C4-2B (cell line): ENCODE data around the gene INIP.
"Not testable (repeated sequence)": the region's sequence is repeated elsewhere in the genome, so short reads cannot be mapped to it uniquely, and the experiment has no call there.

Experiments
- H3K27ac ChIP-seq: fragments of 450-650 bp; 2 replicates; pipeline ENCODE4 v1.5.1; 2017
- CTCF ChIP-seq: fragments of 450-650 bp; conservative IDR thresholded peaks from 2 replicates; pipeline ENCODE4 v1.5.1; 2017; ENCODE audit warnings: mild to moderate bottlenecking
- ZFX ChIP-seq: fragments of 450-650 bp; IDR thresholded peaks from 2 replicates; pipeline ENCODE4 v1.6.1; 2017

Gene INIP

GRCh38 chr9:112743216-112743836, 25.4 kb upstream of the INIP start:
- peak; percentile 8 for TF ChIP-seq CTCF
- TF ChIP-seq ZFX, result no peak
- no peak overlapping the region for H3K27ac ChIP-seq

GRCh38 chr9:112734892-112735291, 17.0 kb upstream of the INIP start:
- no peak overlapping the region for H3K27ac ChIP-seq
- TF ChIP-seq ZFX, result no peak
- TF ChIP-seq CTCF, result no peak

- no peak overlapping the region for H3K27ac ChIP-seq
- TF ChIP-seq ZFX (no peak), CTCF (no peak)
Observed at GRCh38 chr9:112731971-112732370, 14.1 kb upstream of the INIP start.

- TF ChIP-seq CTCF, result no peak
- TF ChIP-seq ZFX, result no peak
- no peak overlapping the region for H3K27ac ChIP-seq
Observed at GRCh38 chr9:112728401-112728800, 10.5 kb upstream of the INIP start.

- H3K27ac ChIP-seq, result no peak overlapping the region
- TF ChIP-seq CTCF (no peak), ZFX (no peak)
Observed at GRCh38 chr9:112726428-112726827, 8.5 kb upstream of the INIP start.

- H3K27ac ChIP-seq, result no peak overlapping the region
- TF ChIP-seq CTCF (no peak), ZFX (no peak)
Observed at GRCh38 chr9:112725961-112726360, 8.0 kb upstream of the INIP start.

- not testable (repeated sequence) for H3K27ac ChIP-seq
Observed at GRCh38 chr9:112722749-112723148, 4.8 kb upstream of the INIP start.

GRCh38 chr9:112720113-112720780, 2.3 kb upstream of the INIP start:
- H3K27ac ChIP-seq, result no peak overlapping the region
- TF ChIP-seq ZFX, result no peak
- no peak for TF ChIP-seq CTCF
